DOHH2 (cell line): ENCODE results near the gene FUS.

Experiments
- H3F3A ChIP-seq: fragments of 200-600 bp; sonication (generic), shearing (Covaris generic); 2 replicates; pipeline ENCODE4 v1.6.0; 2016; ENCODE audit warnings: antibody characterized with exemption, mild to moderate bottlenecking; ENCODE audit not compliant: control insufficient read depth, insufficient read depth
- H3K27ac ChIP-seq: fragments of 200-600 bp; sonication (generic); 2 replicates; pipeline ENCODE4 v1.5.1; 2014; ENCODE audit warnings: low read depth, mild to moderate bottlenecking, low read length, moderate library complexity
- H3K27me3 ChIP-seq: fragments of 200-600 bp; sonication (generic); 2 replicates; pipeline ENCODE4 v1.6.1; 2014; ENCODE audit warnings: mild to moderate bottlenecking, low read length, mixed read lengths; ENCODE audit not compliant: control insufficient read depth
- H3K36me3 ChIP-seq: fragments of 200-600 bp; sonication (generic); 2 replicates; pipeline ENCODE4 v1.6.1; 2014; ENCODE audit warnings: mild to moderate bottlenecking, low read length, moderate library complexity, mixed read lengths; ENCODE audit not compliant: control insufficient read depth
- H3K4me1 ChIP-seq: fragments of 200-600 bp; sonication (generic); 2 replicates; pipeline ENCODE4 v1.6.1; 2014; ENCODE audit warnings: mild to moderate bottlenecking, low read length, mixed read lengths; ENCODE audit not compliant: control insufficient read depth
- H3K4me2 ChIP-seq: fragments of 200-600 bp; sonication (generic); 2 replicates; pipeline ENCODE4 v1.6.0; 2014; ENCODE audit warnings: mild to moderate bottlenecking, low read length, moderate library complexity
- H3K4me3 ChIP-seq: fragments of 200-600 bp; sonication (generic); 2 replicates; pipeline ENCODE4 v1.5.1; 2014; ENCODE audit warnings: mild to moderate bottlenecking, low read length, mixed read lengths
- H3K79me2 ChIP-seq: fragments of 200-600 bp; sonication (generic); 2 replicates; pipeline ENCODE4 v1.6.1; 2014; ENCODE audit warnings: mild to moderate bottlenecking, low read length, mixed read lengths; ENCODE audit not compliant: control insufficient read depth
- H3K9me2 ChIP-seq: fragments of 200-600 bp; sonication (generic); replicated peaks from 2 replicates; pipeline ENCODE4 v1.6.1; 2014; ENCODE audit warnings: mild to moderate bottlenecking, low read length, mixed read lengths; ENCODE audit not compliant: control insufficient read depth
- H3K9me3 ChIP-seq: fragments of 200-600 bp; sonication (generic); 2 replicates; pipeline ENCODE4 v1.6.1; 2014; ENCODE audit warnings: antibody characterized with exemption, low read length, mixed read lengths; ENCODE audit not compliant: control insufficient read depth, insufficient read depth
- H4K20me1 ChIP-seq: fragments of 200-600 bp; sonication (generic); 2 replicates; pipeline ENCODE4 v1.6.0; 2014; ENCODE audit warnings: low read depth, mild to moderate bottlenecking, antibody characterized with exemption, low read length, moderate library complexity; ENCODE audit not compliant: control insufficient read depth, insufficient read depth
- CTCF ChIP-seq: fragments of 200-600 bp; sonication (generic); IDR thresholded peaks from one replicate; pipeline ENCODE4 v1.5.1; 2014; ENCODE audit warnings: antibody characterized with exemption, mild to moderate bottlenecking, low read depth, low read length; ENCODE audit not compliant: poor library complexity, severe bottlenecking
- EZH2phosphoT487 ChIP-seq: fragments of 200-600 bp; sonication (generic); IDR thresholded peaks from 2 replicates; pipeline ENCODE4 v1.6.1; 2017; ENCODE audit warnings: borderline replicate concordance, mild to moderate bottlenecking, antibody characterized with exemption, low read length, moderate library complexity, mixed read lengths

Gene FUS

GRCh38 chr16:31185339-31185738 is 5.4 kb downstream of the FUS start:
- no peak overlapping the region for H3K4me3 ChIP-seq
- H3K9me2 ChIP-seq: no peaks in the 10 kb centered on the region
- no peak overlapping the region for H3K27ac ChIP-seq
- H3K4me2 ChIP-seq: no peak overlapping the region
- peaks cover 19% of the 10 kb centered on the region for H3K4me1 ChIP-seq
- H3K27me3 ChIP-seq: no peaks in the 10 kb centered on the region
- peaks cover 87% of the 10 kb centered on the region for H4K20me1 ChIP-seq
- TF ChIP-seq EZH2phosphoT487 (no peak), CTCF (no peak)
- no peaks in the 10 kb centered on the region for H3K9me3 ChIP-seq
- H3K36me3 ChIP-seq: peaks cover 100% of the 10 kb centered on the region
- peaks cover 58% of the 10 kb centered on the region for H3F3A ChIP-seq
- peaks cover 99% of the 10 kb centered on the region for H3K79me2 ChIP-seq

GRCh38 chr16:31186176-31186575 is 6.2 kb downstream of the FUS start:
- H3K79me2 ChIP-seq: peaks cover 93% of the 10 kb centered on the region
- no peak overlapping the region for H3K4me2 ChIP-seq
- no peak overlapping the region for H3K4me3 ChIP-seq
- H3K27ac ChIP-seq: no peak overlapping the region
- no peaks in the 10 kb centered on the region for H3K9me2 ChIP-seq
- peaks cover 90% of the 10 kb centered on the region for H4K20me1 ChIP-seq
- H3K9me3 ChIP-seq: no peaks in the 10 kb centered on the region
- H3K36me3 ChIP-seq: peaks cover 100% of the 10 kb centered on the region
- TF ChIP-seq EZH2phosphoT487 (no peak), CTCF (no peak)
- H3K4me1 ChIP-seq: peaks cover 19% of the 10 kb centered on the region
- H3F3A ChIP-seq: peaks cover 65% of the 10 kb centered on the region
- H3K27me3 ChIP-seq: no peaks in the 10 kb centered on the region

- no peak for TF ChIP-seq CTCF
- no peak for TF ChIP-seq EZH2phosphoT487
- Histone ChIP-seq H3K36me3 (peaks cover 100% of the 10 kb centered on the region), H3K27me3 (no peaks in the 10 kb centered on the region), H3K4me2 (no peak overlapping the region), H3K9me3 (no peaks in the 10 kb centered on the region), H3K4me1 (peaks cover 9% of the 10 kb centered on the region), H3F3A (peaks cover 67% of the 10 kb centered on the region), H3K27ac (no peak overlapping the region), H3K9me2 (no peaks in the 10 kb centered on the region), H3K79me2 (peaks cover 91% of the 10 kb centered on the region), H3K4me3 (no peak overlapping the region), H4K20me1 (peaks cover 90% of the 10 kb centered on the region)
Observed at GRCh38 chr16:31186930-31187807, 7.2 kb downstream of the FUS start.
